ENCODE data around the gene ANXA4.
A peak's percentile ranks its signal among the peaks of the same experiment; 100 is the strongest.
"Not testable (repeated sequence)": the region's sequence is repeated elsewhere in the genome, so short reads cannot be mapped to it uniquely, and the experiment has no call there.

Gene ANXA4

GRCh38 chr2:69811591-69811990 is 69.7 kb downstream of the ANXA4 start:
- peak; percentile 19 for DNase-seq

- no peak for DNase-seq
These were observed 73.8 kb downstream of the ANXA4 start for GRCh38 chr2:69815717-69816116.

- peak; percentile 81 for DNase-seq
These were observed 75.1 kb downstream of the ANXA4 start for GRCh38 chr2:69816923-69817542.

- DNase-seq: no peak
These were observed 76.0 kb downstream of the ANXA4 start for GRCh38 chr2:69817729-69818501.

GRCh38 chr2:69827796-69828540 is 86.0 kb downstream of the ANXA4 start:
- DNase-seq: no peak

GRCh38 chr2:69828938-69829255 is 87.0 kb downstream of the ANXA4 start:
- DNase-seq: no peak

- DNase-seq: peak; percentile 68
These were observed 87.5 kb downstream of the ANXA4 start, which contains the start of gene GMCL1 for GRCh38 chr2:69829256-69830044. TSS of gene GMCL1 (plus strand) at chr2:69829660. CDS start at chr2:69829893, 233 bp downstream.

GRCh38 chr2:69830045-69830905 is 88.3 kb downstream of the ANXA4 start:
- DNase-seq: no peak

- not testable (repeated sequence) for DNase-seq
These were observed 88.9 kb downstream of the ANXA4 start for GRCh38 chr2:69830906-69831241.

- no peak for DNase-seq
These were observed 89.5 kb downstream of the ANXA4 start for GRCh38 chr2:69831354-69831905.

GRCh38 chr2:69833752-69834151 is 91.8 kb downstream of the ANXA4 start:
- DNase-seq: no peak

- DNase-seq: no peak
These were observed 93.7 kb downstream of the ANXA4 start for GRCh38 chr2:69835666-69836065.

GRCh38 chr2:69836316-69836715 is 94.4 kb downstream of the ANXA4 start:
- DNase-seq: no peak

- DNase-seq: no peak
These were observed 95.6 kb downstream of the ANXA4 start for GRCh38 chr2:69837533-69837932.

GRCh38 chr2:69843993-69844392 is 102.1 kb downstream of the ANXA4 start:
- DNase-seq: no peak

GRCh38 chr2:69844560-69844959 is 102.6 kb downstream of the ANXA4 start:
- DNase-seq: no peak

GRCh38 chr2:69846182-69847067 is 104.5 kb downstream of the ANXA4 start:
- no peak for DNase-seq

- DNase-seq: no peak
These were observed 105.3 kb downstream of the ANXA4 start for GRCh38 chr2:69847068-69847828.

- no peak for DNase-seq
These were observed 106.4 kb downstream of the ANXA4 start for GRCh38 chr2:69848186-69848790.

GRCh38 chr2:69858261-69858660 is 116.3 kb downstream of the ANXA4 start:
- DNase-seq: no peak

Measured in NCI-H2029 treated with DMSO at 0.1 percent for 48 hours (cell line).